Endothelial cell (in vitro differentiated cells): ENCODE results near the gene FSCN2. TPM values are rescaled to one million over a fixed set of nuclear protein-coding genes. Genes with fewer than 3 reads are reported as not detected.

Experiments
- DNase-seq: peaks from one replicate; pipeline ENCODE4 v3.0.0; 2021; ENCODE audit warnings: low spot score
- H3K27ac Mint-ChIP-seq: one replicate; pipeline ENCODE4 v1.8.0; 2021; ENCODE audit warnings: mixed read lengths, inconsistent platforms; ENCODE audit not compliant: unreplicated experiment
- H3K27me3 Mint-ChIP-seq: one replicate; pipeline ENCODE4 v1.8.0; 2021; ENCODE audit warnings: mild to moderate bottlenecking, moderate library complexity, mixed read lengths, inconsistent platforms; ENCODE audit not compliant: unreplicated experiment
- H3K36me3 Mint-ChIP-seq: one replicate; pipeline ENCODE4 v1.8.0; 2021; ENCODE audit warnings: mild to moderate bottlenecking, low read depth, mixed read lengths, inconsistent platforms; ENCODE audit not compliant: unreplicated experiment
- H3K4me1 Mint-ChIP-seq: one replicate; pipeline ENCODE4 v1.8.0; 2021; ENCODE audit warnings: mild to moderate bottlenecking, mixed read lengths, inconsistent platforms; ENCODE audit not compliant: unreplicated experiment
- H3K4me3 Mint-ChIP-seq: one replicate; pipeline ENCODE4 v1.8.0; 2021; ENCODE audit warnings: mild to moderate bottlenecking, mixed read lengths, inconsistent platforms; ENCODE audit not compliant: unreplicated experiment
- H3K9me3 Mint-ChIP-seq: one replicate; pipeline ENCODE4 v1.8.0; 2021; ENCODE audit warnings: mixed read lengths, inconsistent platforms; ENCODE audit not compliant: unreplicated experiment
- total RNA-seq: library from RNA; stranded (reverse); fragmentation: NEBNext Ultra II Directional; extraction: Animal tissue kit (Norgen Biotek cat#: 25700); gene quantifications from one replicate; pipeline ENCODE4 v1.2.1, GENCODE V29; 2021; ENCODE audit not compliant: unreplicated experiment
- TF ChIP-seq, protein P1 (sequence below): fragments of 200-600 bp; sonication (generic); IDR thresholded peaks from one replicate; pipeline ENCODE4 v1.5.0; 2021; ENCODE audit warnings: antibody characterized with exemption; ENCODE audit not compliant: unreplicated experiment

FSCN2 gene
- total RNA-seq, 1 donor from 2014 or later = 1.5 TPM

DNA sequence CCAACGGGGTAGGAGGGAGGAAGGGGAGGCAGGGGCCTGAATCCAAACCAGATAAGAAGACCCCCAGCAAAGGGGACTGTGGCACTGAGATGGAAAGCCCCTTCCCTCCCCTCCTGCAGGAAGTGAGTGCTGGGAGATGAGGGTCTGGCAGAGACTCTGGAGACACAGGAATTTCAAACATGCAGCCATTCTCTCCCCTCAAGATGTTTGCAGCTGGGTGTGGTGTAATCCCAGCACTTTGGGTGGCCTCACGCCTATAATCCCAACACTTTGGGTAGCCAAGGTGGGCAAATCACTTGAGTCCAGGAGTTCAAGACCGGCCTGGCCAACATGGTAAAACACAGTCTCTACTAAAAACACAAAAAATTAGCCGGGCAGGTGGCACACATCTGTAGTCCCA lies 57.9 kb downstream of the FSCN2 start:
- Mint-ChIP-seq H3K9me3 (no peaks in the 10 kb centered on the region), H3K4me3 (no peak overlapping the region), H3K4me1 (no peaks in the 10 kb centered on the region), H3K36me3 (peaks cover 51% of the 10 kb centered on the region), H3K27me3 (peaks cover 5% of the 10 kb centered on the region), H3K27ac (no peak overlapping the region)
- DNase-seq = no peak
- TF ChIP-seq, protein P1, sequence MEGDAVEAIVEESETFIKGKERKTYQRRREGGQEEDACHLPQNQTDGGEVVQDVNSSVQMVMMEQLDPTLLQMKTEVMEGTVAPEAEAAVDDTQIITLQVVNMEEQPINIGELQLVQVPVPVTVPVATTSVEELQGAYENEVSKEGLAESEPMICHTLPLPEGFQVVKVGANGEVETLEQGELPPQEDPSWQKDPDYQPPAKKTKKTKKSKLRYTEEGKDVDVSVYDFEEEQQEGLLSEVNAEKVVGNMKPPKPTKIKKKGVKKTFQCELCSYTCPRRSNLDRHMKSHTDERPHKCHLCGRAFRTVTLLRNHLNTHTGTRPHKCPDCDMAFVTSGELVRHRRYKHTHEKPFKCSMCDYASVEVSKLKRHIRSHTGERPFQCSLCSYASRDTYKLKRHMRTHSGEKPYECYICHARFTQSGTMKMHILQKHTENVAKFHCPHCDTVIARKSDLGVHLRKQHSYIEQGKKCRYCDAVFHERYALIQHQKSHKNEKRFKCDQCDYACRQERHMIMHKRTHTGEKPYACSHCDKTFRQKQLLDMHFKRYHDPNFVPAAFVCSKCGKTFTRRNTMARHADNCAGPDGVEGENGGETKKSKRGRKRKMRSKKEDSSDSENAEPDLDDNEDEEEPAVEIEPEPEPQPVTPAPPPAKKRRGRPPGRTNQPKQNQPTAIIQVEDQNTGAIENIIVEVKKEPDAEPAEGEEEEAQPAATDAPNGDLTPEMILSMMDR = no peak

Other genes starting within 250 kb of the FSCN2 start
- 57.2 TPM for gene SLC38A10, start 233.1 kb upstream of the FSCN2 start, total RNA-seq
- gene BAHCC1, start 132.9 kb upstream of the FSCN2 start, total RNA-seq = 10.7 TPM
- gene ACTG1, start 15.6 kb upstream of the FSCN2 start, total RNA-seq = 4,184 TPM
- 40.6 TPM for gene FAAP100, start 24.0 kb downstream of the FSCN2 start, total RNA-seq
- 133 TPM for gene NPLOC4, start 108.7 kb downstream of the FSCN2 start, total RNA-seq
- 2.5 TPM for gene TSPAN10, start 108.8 kb downstream of the FSCN2 start, total RNA-seq
- 1.1 TPM for gene PDE6G, start 128.2 kb downstream of the FSCN2 start, total RNA-seq
- 22.4 TPM for gene OXLD1, start 138.2 kb downstream of the FSCN2 start, total RNA-seq
- 31.8 TPM for gene CCDC137, start 138.4 kb downstream of the FSCN2 start, total RNA-seq
- gene ARL16, start 155.4 kb downstream of the FSCN2 start, total RNA-seq = 54.0 TPM
- gene HGS, start 155.6 kb downstream of the FSCN2 start, total RNA-seq = 142 TPM
- gene MRPL12, start 175.0 kb downstream of the FSCN2 start, total RNA-seq = 58.5 TPM
- 6.7 TPM for gene SLC25A10, start 183.9 kb downstream of the FSCN2 start, total RNA-seq